Suppressor macrophage treated with lipopolysaccharide for 1 hour (primary cell): Measurements from ENCODE around the gene OR14I1.

ENCODE experiments used
- DNase-seq, 3 donors: peaks; one replicate each; pipeline ENCODE4 v3.0.0-alpha.2; 2020 to 2022

Gene OR14I1

GRCh38 chr1:248702714-248703113 lies at the start of gene OR14I1:
OR14I1 (minus strand) TSS chr1:248702766.
- DNase-seq, result no peak

GRCh38 chr1:248751635-248752034 lies 49.1 kb upstream of the OR14I1 start:
- no peak for DNase-seq

GRCh38 chr1:248751142-248751541 lies 48.6 kb upstream of the OR14I1 start:
- DNase-seq, result no peak

GRCh38 chr1:248750496-248750895 lies 47.9 kb upstream of the OR14I1 start:
- no peak for DNase-seq

GRCh38 chr1:248748211-248748610 lies 45.6 kb upstream of the OR14I1 start:
- no peak for DNase-seq

- no peak for DNase-seq
Observed at GRCh38 chr1:248740876-248741275, 38.3 kb upstream of the OR14I1 start.

GRCh38 chr1:248739572-248740205 lies 37.1 kb upstream of the OR14I1 start:
- DNase-seq, result peak in 2 of 3 donors; percentile 12 to 16

GRCh38 chr1:248737457-248737856 lies 34.9 kb upstream of the OR14I1 start:
- no peak for DNase-seq

GRCh38 chr1:248736977-248737376 lies 34.4 kb upstream of the OR14I1 start:
- DNase-seq, result peak in 2 of 3 donors; percentile 24

GRCh38 chr1:248733566-248733965 lies 31.0 kb upstream of the OR14I1 start:
- DNase-seq, result no peak

- no peak for DNase-seq
Observed at GRCh38 chr1:248730507-248731335, 28.2 kb upstream of the OR14I1 start.

GRCh38 chr1:248714248-248714647 lies 11.7 kb upstream of the OR14I1 start:
- no peak for DNase-seq

GRCh38 chr1:248710305-248710900 lies 7.8 kb upstream of the OR14I1 start:
- DNase-seq, result peak; percentile 69 to 91 (median 88)

GRCh38 chr1:248704606-248705005 lies 2.0 kb upstream of the OR14I1 start:
- no peak for DNase-seq

GRCh38 chr1:248703674-248704073 lies 1.1 kb upstream of the OR14I1 start:
- DNase-seq, result peak in 2 of 3 donors; percentile 26 to 57

- no peak for DNase-seq
Observed at GRCh38 chr1:248699099-248699498, 3.5 kb downstream of the OR14I1 start.

GRCh38 chr1:248697907-248698306 lies 4.7 kb downstream of the OR14I1 start:
- DNase-seq, result no peak

GRCh38 chr1:248696774-248697173 lies 5.8 kb downstream of the OR14I1 start:
- peak in 2 of 3 donors; percentile 26 to 34 for DNase-seq

- DNase-seq, result peak; percentile 46 to 55 (median 52)
Observed at GRCh38 chr1:248696261-248696660, 6.3 kb downstream of the OR14I1 start.

- no peak for DNase-seq
Observed at GRCh38 chr1:248695451-248696132, 7.0 kb downstream of the OR14I1 start.

GRCh38 chr1:248691567-248692155 lies 10.9 kb downstream of the OR14I1 start:
- DNase-seq, result no peak

GRCh38 chr1:248688527-248689298 lies 13.9 kb downstream of the OR14I1 start:
- DNase-seq, result no peak
